ENCODE measurements around the gene KCP. TPM values are rescaled to one million over a fixed set of nuclear protein-coding genes. Genes with fewer than 3 reads are reported as not detected.
A peak's percentile ranks its signal among the peaks of the same experiment; 100 is the strongest.

Gene KCP
- total RNA-seq, 1 donor from 2014 or later: 0.15 TPM

- DNase-seq (ENCODE audit: low spot score) (no peak), ATAC-seq (no peak)
Observed at GRCh38 chr7:128888756-128889095, 21.8 kb downstream of the KCP start.

- DNase-seq (ENCODE audit: low spot score): no peak
- ATAC-seq: no peak
Observed at GRCh38 chr7:128888039-128888755, 22.3 kb downstream of the KCP start.

GRCh38 chr7:128887169-128888038, 23.1 kb downstream of the KCP start:
- no peak for ATAC-seq
- DNase-seq (ENCODE audit: low spot score): no peak

GRCh38 chr7:128886391-128887168, 23.9 kb downstream of the KCP start:
- DNase-seq (ENCODE audit: low spot score) (no peak), ATAC-seq (no peak)

GRCh38 chr7:128885370-128886187, 24.9 kb downstream of the KCP start:
- DNase-seq (ENCODE audit: low spot score) (no peak), ATAC-seq (no peak)

- ATAC-seq (no peak), DNase-seq (ENCODE audit: low spot score) (no peak)
Observed at GRCh38 chr7:128884561-128885369, 25.7 kb downstream of the KCP start.

- DNase-seq (ENCODE audit: low spot score) (peak; percentile 80), ATAC-seq (peak; percentile 79)
Observed at GRCh38 chr7:128883622-128884448, 26.7 kb downstream of the KCP start.

- no peak for ATAC-seq
- DNase-seq (ENCODE audit: low spot score): no peak
Observed at GRCh38 chr7:128882134-128882533, 28.4 kb downstream of the KCP start.

GRCh38 chr7:128881458-128882125, 28.9 kb downstream of the KCP start:
- ATAC-seq: no peak
- DNase-seq (ENCODE audit: low spot score): no peak

- DNase-seq (ENCODE audit: low spot score) (no peak), ATAC-seq (no peak)
Observed at GRCh38 chr7:128880791-128881457, 29.6 kb downstream of the KCP start.

GRCh38 chr7:128879939-128880746, 30.4 kb downstream of the KCP start:
- DNase-seq (ENCODE audit: low spot score): peak; percentile 70
- peak; percentile 89 for ATAC-seq

GRCh38 chr7:128879461-128879938, 31.0 kb downstream of the KCP start:
- DNase-seq (ENCODE audit: low spot score): no peak

GRCh38 chr7:128878226-128879105, 32.0 kb downstream of the KCP start:
- no peak for ATAC-seq
- no peak for DNase-seq (ENCODE audit: low spot score)

More at GRCh38 chr7:128879461-128879938, 31.0 kb downstream of the KCP start:
- ATAC-seq: peak; percentile 54

GRCh38 chr7:128877756-128878120, 32.8 kb downstream of the KCP start:
- ATAC-seq: no peak
- DNase-seq (ENCODE audit: low spot score): no peak

GRCh38 chr7:128876978-128877755, 33.3 kb downstream of the KCP start:
- DNase-seq (ENCODE audit: low spot score) (no peak), ATAC-seq (no peak)
